DMS53 treated with DMSO at 0.1 percent for 48 hours (cell line): ENCODE results near the gene CSTF2.
A peak's percentile ranks its signal among the peaks of the same experiment; 100 is the strongest.

ENCODE experiments used
- DNase-seq: peaks from one replicate; lab custom pipeline; 2025; ENCODE audit not compliant: unreplicated experiment; lab: John Stamatoyannopoulos, UW

Gene CSTF2

GRCh38 chrX:100871594-100872560 lies 51.7 kb downstream of the CSTF2 start:
- DNase-seq: no peak

GRCh38 chrX:100874325-100874724 lies 54.1 kb downstream of the CSTF2 start, which contains the start of gene NOX1:
TSS of gene NOX1 (minus strand) at chrX:100874359. CDS start at chrX:100874139, 220 bp downstream.
- DNase-seq: no peak

GRCh38 chrX:100880368-100880767 lies 60.2 kb downstream of the CSTF2 start:
- DNase-seq: peak; percentile 39

GRCh38 chrX:100883654-100884053 lies 63.5 kb downstream of the CSTF2 start:
- peak; percentile 59 for DNase-seq
